Natural killer cell treated with Interleukin-12 subunit alpha and Interleukin-12 subunit beta and Interleukin-15 and Interleukin-18, amount 100 ng/mL, for 72 hours (primary cell): ENCODE data around the gene FAM72B. TPM values are rescaled to one million over a fixed set of nuclear protein-coding genes. Genes with fewer than 3 reads are reported as not detected.
"Not testable (repeated sequence)": the region's sequence is repeated elsewhere in the genome, so short reads cannot be mapped to it uniquely, and the experiment has no call there.

ENCODE experiments used
- ATAC-seq, 2 donors: fragments of 150-1000 bp; cut with Tn5 transposase in 1 of 2; sonication (Bioruptor Pico), chemical (Tn5 transposase) in 1 of 2; 2 replicates each; pipeline ENCODE4 v1.10.0; 2021
- DNase-seq: peaks from one replicate; pipeline ENCODE4 v3.0.0; 2022; ENCODE audit warnings: low spot score
- H3K27ac Mint-ChIP-seq, 2 donors: 1 replicate in 1 of 2; 2 replicates in 1 of 2; pipeline ENCODE4 v1.8.0; 2022; ENCODE audit warnings: mixed read lengths in 2 of 2, mild to moderate bottlenecking in 1 of 2, moderate library complexity in 1 of 2
- H3K27me3 Mint-ChIP-seq, 2 donors: 1 replicate in 1 of 2; 2 replicates in 1 of 2; pipeline ENCODE4 v1.8.0; 2022; ENCODE audit warnings: mixed read lengths in 2 of 2
- H3K36me3 Mint-ChIP-seq: one replicate; pipeline ENCODE4 v1.8.0; 2022; ENCODE audit warnings: mixed read lengths
- H3K4me1 Mint-ChIP-seq, 2 donors: 1 replicate in 1 of 2; 2 replicates in 1 of 2; pipeline ENCODE4 v1.8.0; 2022; ENCODE audit warnings: low read depth in 2 of 2, mixed read lengths in 2 of 2, mild to moderate bottlenecking in 1 of 2
- H3K4me3 Mint-ChIP-seq: one replicate; pipeline ENCODE4 v1.8.0; 2022; ENCODE audit warnings: mixed read lengths
- H3K9me3 Mint-ChIP-seq: 2 replicates; pipeline ENCODE4 v1.8.0; 2022; ENCODE audit warnings: mixed read lengths
- total RNA-seq, 2 donors: library from RNA; stranded (reverse); gene quantifications; one replicate each; pipeline ENCODE4 v1.2.3, GENCODE V29; 2022

FAM72B gene
- total RNA-seq, 2 donors from 2014 or later, result 10.5 to 25.5 TPM

GRCh38 chr1:121208375-121208774 lies 24.2 kb upstream of the FAM72B start:
- H3K9me3 Mint-ChIP-seq, result not testable (repeated sequence)

GRCh38 chr1:121207328-121207727 lies 23.2 kb upstream of the FAM72B start:
- H3K4me1 Mint-ChIP-seq, H3K36me3 Mint-ChIP-seq, H3K9me3 Mint-ChIP-seq, ATAC-seq, H3K27ac Mint-ChIP-seq, H3K27me3 Mint-ChIP-seq, H3K4me3 Mint-ChIP-seq, DNase-seq: not testable (repeated sequence)

More at GRCh38 chr1:121208375-121208774, 24.2 kb upstream of the FAM72B start:
- DNase-seq, ATAC-seq, H3K27ac Mint-ChIP-seq, H3K4me3 Mint-ChIP-seq, H3K36me3 Mint-ChIP-seq, H3K4me1 Mint-ChIP-seq, H3K27me3 Mint-ChIP-seq: not testable (repeated sequence)

GRCh38 chr1:121205786-121206711 lies 21.9 kb upstream of the FAM72B start:
- H3K4me3 Mint-ChIP-seq, H3K27me3 Mint-ChIP-seq, ATAC-seq, H3K4me1 Mint-ChIP-seq, H3K36me3 Mint-ChIP-seq, H3K9me3 Mint-ChIP-seq, DNase-seq, H3K27ac Mint-ChIP-seq: not testable (repeated sequence)

- not testable (repeated sequence) for ATAC-seq, H3K9me3 Mint-ChIP-seq, H3K4me3 Mint-ChIP-seq, H3K4me1 Mint-ChIP-seq, DNase-seq, H3K36me3 Mint-ChIP-seq, H3K27me3 Mint-ChIP-seq, H3K27ac Mint-ChIP-seq
Observed at GRCh38 chr1:121202986-121203385, 18.8 kb upstream of the FAM72B start.

GRCh38 chr1:121200985-121201981 lies 17.1 kb upstream of the FAM72B start:
- not testable (repeated sequence) for ATAC-seq, H3K4me1 Mint-ChIP-seq, DNase-seq, H3K27ac Mint-ChIP-seq, H3K4me3 Mint-ChIP-seq, H3K36me3 Mint-ChIP-seq, H3K9me3 Mint-ChIP-seq, H3K27me3 Mint-ChIP-seq

- H3K4me1 Mint-ChIP-seq, ATAC-seq, H3K27ac Mint-ChIP-seq, H3K9me3 Mint-ChIP-seq, H3K36me3 Mint-ChIP-seq, H3K4me3 Mint-ChIP-seq, H3K27me3 Mint-ChIP-seq, DNase-seq: not testable (repeated sequence)
Observed at GRCh38 chr1:121200232-121200631, 16.1 kb upstream of the FAM72B start.

GRCh38 chr1:121199763-121200162 lies 15.6 kb upstream of the FAM72B start:
- not testable (repeated sequence) for H3K4me1 Mint-ChIP-seq, H3K4me3 Mint-ChIP-seq, H3K27ac Mint-ChIP-seq, H3K9me3 Mint-ChIP-seq, H3K27me3 Mint-ChIP-seq, DNase-seq, ATAC-seq, H3K36me3 Mint-ChIP-seq

- not testable (repeated sequence) for H3K27me3 Mint-ChIP-seq, H3K36me3 Mint-ChIP-seq, H3K9me3 Mint-ChIP-seq, H3K27ac Mint-ChIP-seq, ATAC-seq, H3K4me1 Mint-ChIP-seq, H3K4me3 Mint-ChIP-seq, DNase-seq
Observed at GRCh38 chr1:121197095-121197882, 13.1 kb upstream of the FAM72B start.

- not testable (repeated sequence) for H3K27ac Mint-ChIP-seq, H3K4me3 Mint-ChIP-seq
Observed at GRCh38 chr1:121192512-121192911, 8.4 kb upstream of the FAM72B start.

GRCh38 chr1:121187914-121188313 lies 3.8 kb upstream of the FAM72B start:
- not testable (repeated sequence) for H3K36me3 Mint-ChIP-seq, H3K27me3 Mint-ChIP-seq, ATAC-seq, DNase-seq, H3K27ac Mint-ChIP-seq, H3K9me3 Mint-ChIP-seq, H3K4me1 Mint-ChIP-seq
- peak overlapping the region; percentile 50 for H3K4me3 Mint-ChIP-seq

More at GRCh38 chr1:121192512-121192911, 8.4 kb upstream of the FAM72B start:
- not testable (repeated sequence) for H3K36me3 Mint-ChIP-seq, H3K27me3 Mint-ChIP-seq, DNase-seq, H3K9me3 Mint-ChIP-seq, ATAC-seq, H3K4me1 Mint-ChIP-seq

GRCh38 chr1:121186191-121186590 lies 2.1 kb upstream of the FAM72B start:
- peak overlapping the region in 1 of 2 donors; percentile 73 for H3K27ac Mint-ChIP-seq
- H3K4me3 Mint-ChIP-seq, H3K4me1 Mint-ChIP-seq, DNase-seq, H3K27me3 Mint-ChIP-seq, H3K36me3 Mint-ChIP-seq, H3K9me3 Mint-ChIP-seq, ATAC-seq: not testable (repeated sequence)

- Mint-ChIP-seq H3K27ac (peak overlapping the region; percentile 56 to 81), H3K4me3 (peak overlapping the region; percentile 75)
- H3K4me1 Mint-ChIP-seq, H3K36me3 Mint-ChIP-seq, H3K27me3 Mint-ChIP-seq, H3K9me3 Mint-ChIP-seq: not testable (repeated sequence)
- peak; percentile 14 to 47 for ATAC-seq
- peak; percentile 60 for DNase-seq
Observed at GRCh38 chr1:121185140-121185708, 1.1 kb upstream of the FAM72B start.

GRCh38 chr1:121183867-121184266 lies 273 bp downstream of the FAM72B start:
- not testable (repeated sequence) for H3K9me3 Mint-ChIP-seq, ATAC-seq, H3K4me1 Mint-ChIP-seq, H3K27ac Mint-ChIP-seq, H3K36me3 Mint-ChIP-seq, DNase-seq, H3K27me3 Mint-ChIP-seq
- H3K4me3 Mint-ChIP-seq, result peak overlapping the region; percentile 38
